Tongue (tissue), 2 donors: ENCODE measurements around the gene NMNAT3. TPM values are rescaled to one million over a fixed set of nuclear protein-coding genes. Genes with fewer than 3 reads are reported as not detected.

Source experiments
- DNase-seq: peaks from one replicate; pipeline ENCODE4 v3.0.0-alpha.2; 2015
- total RNA-seq: library from RNA; depleted of rRNA; stranded (reverse); fragments of >200 nt; gene quantifications from one replicate; pipeline ENCODE4 v1.2.3, GENCODE V29; 2014

NMNAT3 gene
- total RNA-seq, 1 donor from 2014 or later: 7.5 TPM

- no peak for DNase-seq
These were observed 3.1 kb downstream of the NMNAT3 start for GRCh38 chr3:139674571-139675260.

- DNase-seq: no peak
These were observed 4.9 kb downstream of the NMNAT3 start for GRCh38 chr3:139672884-139673283.

DNA sequence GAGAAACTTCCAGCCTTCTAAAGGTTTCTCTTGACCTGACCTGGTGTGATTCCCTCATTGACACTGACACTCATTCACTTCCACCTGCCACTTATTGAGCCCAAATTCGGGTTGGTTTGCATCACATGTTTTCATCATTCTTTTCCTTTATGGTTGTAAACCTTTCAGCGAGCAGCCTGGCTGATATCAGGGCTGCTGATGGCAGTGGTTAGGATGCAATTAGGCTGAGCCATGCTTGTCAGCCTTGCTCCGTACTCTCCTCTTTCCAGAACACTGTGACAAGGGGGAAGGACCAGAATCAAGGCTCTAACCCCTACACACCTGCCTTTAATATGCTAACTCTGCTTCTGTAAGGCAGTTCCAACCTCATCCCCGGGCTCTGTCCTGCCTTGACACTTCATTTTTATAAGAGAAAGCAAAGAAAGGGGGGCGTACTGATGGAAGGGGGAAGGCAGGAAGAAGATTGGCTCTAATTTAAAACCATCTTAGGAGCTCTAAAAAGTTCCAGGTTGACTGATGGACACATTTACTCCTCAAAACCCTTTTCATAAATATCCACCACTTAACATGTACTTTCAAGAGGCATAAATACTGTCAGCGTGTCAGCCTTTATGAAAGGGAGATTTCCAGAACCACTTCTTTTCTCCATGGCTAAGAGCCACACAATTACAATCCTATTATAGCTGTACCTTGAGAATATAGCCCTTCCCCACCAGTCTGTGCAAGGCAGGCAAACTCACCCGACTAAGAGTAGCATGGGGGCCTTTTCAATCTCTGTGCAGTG is 5.7 kb downstream of the NMNAT3 start:
- no peak for DNase-seq

DNA sequence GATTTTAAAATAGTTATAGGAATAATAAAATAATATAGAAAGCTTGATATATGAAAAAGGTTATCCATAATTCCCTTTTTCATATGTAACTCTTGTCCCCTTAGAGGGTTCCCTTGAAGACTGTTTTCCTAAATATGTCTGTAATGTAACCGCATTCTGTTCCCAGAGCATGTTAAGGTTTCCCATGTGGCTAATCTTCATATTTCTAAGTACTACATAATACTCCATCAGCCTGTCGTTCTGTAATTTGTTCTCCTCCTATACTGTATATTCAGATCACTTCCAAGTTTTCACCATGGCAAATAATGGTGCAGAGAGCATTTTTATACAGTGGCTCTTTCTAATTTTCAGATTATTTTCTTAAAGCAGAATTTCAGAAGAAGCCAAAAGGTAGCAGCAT is 6.7 kb downstream of the NMNAT3 start:
- DNase-seq: no peak

DNA sequence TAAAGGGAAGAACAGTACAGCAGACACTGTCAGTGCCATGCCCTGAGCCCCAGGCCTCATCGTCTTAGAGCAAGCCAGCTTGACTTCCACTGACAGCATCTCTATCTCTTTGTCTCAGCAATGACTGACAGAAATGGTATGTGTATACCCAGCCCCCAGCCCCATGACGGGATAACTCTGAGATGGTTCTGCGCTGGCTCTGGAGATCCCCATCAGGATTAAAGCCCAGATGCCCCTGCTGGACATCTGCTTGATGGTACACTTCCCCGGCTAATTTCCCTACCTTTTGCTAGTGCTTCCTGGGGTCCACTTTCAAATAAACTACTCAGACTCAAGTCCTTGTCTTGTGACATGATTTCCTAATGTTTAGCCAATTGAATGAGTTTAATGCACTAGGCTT is 7.6 kb downstream of the NMNAT3 start:
- DNase-seq: no peak

GRCh38 chr3:139668332-139668731 is 9.4 kb downstream of the NMNAT3 start:
- no peak for DNase-seq

- DNase-seq: no peak
These were observed 12.8 kb downstream of the NMNAT3 start for GRCh38 chr3:139664958-139665357.

DNA sequence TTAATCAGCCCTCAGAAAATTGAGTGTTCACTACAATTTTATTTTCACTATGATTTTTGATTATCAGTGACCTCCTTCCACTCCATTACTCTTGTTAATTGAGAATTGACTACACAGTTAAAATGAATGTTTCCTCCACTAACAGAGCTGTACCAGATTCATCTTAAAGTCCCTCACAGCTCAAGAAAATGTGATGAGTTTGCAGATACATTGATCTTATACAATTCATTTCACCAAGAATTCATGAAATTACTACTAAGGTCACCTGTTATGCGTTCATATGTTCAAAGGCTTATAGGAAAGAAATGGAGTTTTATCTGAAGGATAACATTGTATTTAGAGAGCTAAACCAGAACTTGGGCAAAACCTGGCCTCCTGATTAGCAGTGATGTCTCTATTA is 17.5 kb downstream of the NMNAT3 start:
- DNase-seq: no peak

- no peak for DNase-seq
These were observed 18.3 kb downstream of the NMNAT3 start for GRCh38 chr3:139659511-139659910.

- no peak for DNase-seq
These were observed 19.8 kb downstream of the NMNAT3 start for GRCh38 chr3:139657936-139658335.

- no peak for DNase-seq
These were observed 20.3 kb downstream of the NMNAT3 start for GRCh38 chr3:139657434-139657833.

DNA sequence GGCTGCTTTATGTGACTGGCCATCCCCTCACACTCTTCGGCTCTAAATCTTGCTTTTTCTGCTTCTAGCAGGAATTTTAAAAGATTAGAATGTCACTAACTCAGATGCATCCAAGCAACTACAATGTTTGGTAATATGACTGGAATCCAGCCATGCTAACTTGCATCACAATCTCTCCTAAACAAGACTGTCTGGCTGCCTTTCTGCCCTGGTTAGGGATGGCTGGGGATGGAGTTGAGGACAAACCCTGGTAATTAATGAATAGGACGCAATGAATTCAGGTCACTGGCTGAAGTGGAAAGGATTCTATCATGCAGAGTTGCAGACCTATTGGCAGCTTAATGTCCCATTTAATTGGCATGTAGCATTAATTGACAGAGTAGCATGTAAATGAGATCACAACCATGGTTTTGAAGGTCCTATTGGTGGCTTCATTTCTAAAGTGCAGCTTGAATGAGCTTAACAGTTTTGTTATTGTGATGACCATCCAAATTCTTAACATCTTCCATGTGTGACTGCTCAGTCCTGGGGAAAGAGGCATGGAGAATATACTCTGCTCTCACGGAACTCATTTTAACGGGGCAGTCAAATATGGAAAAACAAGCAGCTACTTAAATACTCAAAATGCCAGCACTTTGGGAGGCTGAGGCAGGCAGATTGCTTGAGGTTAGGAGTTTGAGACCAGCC is 21.7 kb downstream of the NMNAT3 start:
- peak; percentile 36 for DNase-seq

DNA sequence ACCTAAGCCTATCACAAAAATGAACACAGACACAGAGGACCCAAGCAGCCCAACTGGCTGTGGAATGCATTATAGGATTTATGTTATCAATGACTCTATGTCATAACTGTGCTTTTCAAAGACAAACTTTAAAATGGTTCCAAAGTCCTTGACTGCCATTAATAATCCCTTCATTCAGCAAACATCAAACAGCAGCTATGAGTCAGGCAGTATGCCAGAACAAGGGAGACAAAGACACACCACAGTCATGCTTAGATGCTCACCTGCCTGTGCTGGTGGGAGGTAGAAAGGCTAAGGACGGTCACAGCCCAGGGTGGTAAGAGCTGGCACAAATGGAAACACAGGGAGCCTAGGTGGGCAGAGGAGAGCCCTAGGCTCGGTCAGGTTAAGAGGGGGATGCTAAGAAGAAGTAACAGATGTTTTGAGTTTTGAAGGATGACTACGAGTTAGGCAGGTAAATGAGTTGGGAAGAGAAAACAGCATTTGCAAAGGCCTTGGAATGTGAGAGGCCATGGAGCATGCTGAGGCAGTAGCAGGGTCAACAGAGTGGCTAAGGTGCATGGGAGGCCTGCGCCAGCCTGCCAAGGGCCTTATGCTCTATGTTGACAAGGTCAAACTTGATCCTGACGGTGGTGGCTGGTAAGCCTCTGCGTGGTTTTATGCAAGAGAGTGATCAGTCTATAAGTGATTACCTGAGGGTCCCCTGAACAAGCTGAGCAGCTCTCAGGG is 23.0 kb downstream of the NMNAT3 start:
- peak; percentile 34 for DNase-seq

GRCh38 chr3:139653582-139653981 is 24.2 kb downstream of the NMNAT3 start:
- peak; percentile 30 for DNase-seq

- DNase-seq: no peak
These were observed 25.2 kb downstream of the NMNAT3 start for GRCh38 chr3:139652561-139652960.

- DNase-seq: no peak
These were observed 29.8 kb downstream of the NMNAT3 start for GRCh38 chr3:139647866-139648435.

DNA sequence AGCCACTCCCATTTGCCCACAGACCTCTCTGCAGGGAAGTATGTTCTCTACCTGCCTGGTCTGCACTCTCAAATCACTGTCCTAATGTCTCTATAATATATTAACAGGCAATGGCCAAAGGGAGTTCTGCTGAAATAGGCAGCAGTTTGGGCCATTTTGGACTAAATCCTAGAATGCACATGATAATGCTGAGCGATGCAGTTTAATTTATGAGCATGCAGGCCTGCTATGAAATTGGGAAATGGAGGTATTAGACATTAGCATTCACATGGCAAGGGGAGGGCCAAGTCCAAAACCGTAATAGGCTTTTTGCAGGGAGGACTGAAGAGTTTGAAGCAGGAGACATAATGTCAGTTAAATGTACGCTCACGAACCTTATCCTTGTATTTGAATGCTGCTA is 31.3 kb downstream of the NMNAT3 start:
- no peak for DNase-seq

- DNase-seq: no peak
These were observed 34.8 kb downstream of the NMNAT3 start for GRCh38 chr3:139642996-139643395.

GRCh38 chr3:139640456-139640855 is 37.3 kb downstream of the NMNAT3 start:
- DNase-seq: no peak

DNA sequence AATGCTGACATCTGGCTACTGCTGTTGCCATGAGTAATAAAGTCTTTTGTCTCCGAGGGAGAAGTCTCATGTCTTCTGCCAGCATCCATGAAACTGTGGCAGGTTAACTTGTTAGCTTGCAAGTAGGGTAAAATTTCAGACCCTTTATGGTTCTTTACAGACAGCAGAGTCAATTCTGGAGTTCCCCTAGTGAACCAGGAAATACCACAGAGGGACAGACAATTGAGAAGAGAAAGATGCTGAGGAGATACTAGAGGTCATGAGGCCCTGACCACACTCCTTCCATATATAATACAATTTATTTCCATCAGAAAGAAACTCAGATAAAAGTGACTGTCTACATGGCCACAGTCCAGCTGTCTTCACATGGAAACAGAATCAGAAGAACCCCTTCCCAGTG is 38.1 kb downstream of the NMNAT3 start:
- no peak for DNase-seq

GRCh38 chr3:139638518-139638917 is 39.3 kb downstream of the NMNAT3 start:
- no peak for DNase-seq

DNA sequence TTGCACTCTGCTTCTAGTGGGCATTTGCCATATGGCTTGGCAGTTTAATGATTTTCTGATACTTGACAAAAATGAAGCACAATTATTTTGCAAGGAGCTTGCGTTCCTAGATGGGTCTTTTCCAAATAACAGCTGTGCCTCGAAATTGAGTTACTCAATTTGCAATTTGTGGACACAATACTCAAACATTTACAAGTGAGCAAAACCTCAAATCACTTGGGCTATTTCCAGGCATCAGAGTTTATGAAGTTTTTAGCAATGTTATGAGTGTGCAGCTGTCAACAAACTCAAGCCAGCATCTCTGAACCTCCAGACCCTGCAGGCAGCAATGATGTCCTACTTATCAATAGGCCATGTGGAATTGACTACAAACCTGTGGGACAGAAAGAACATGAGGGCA is 41.3 kb downstream of the NMNAT3 start:
- DNase-seq: no peak
